ENCODE data around the gene DBP. TPM values are rescaled to one million over a fixed set of nuclear protein-coding genes. Genes with fewer than 3 reads are reported as not detected.

DBP gene
- total and polyA plus RNA-seq, 2 donors (not counting 1 experiment from before 2014, with no cell fraction given), result 4.8 to 23.6 TPM

- TF ChIP-seq EZH2 (IDR thresholded peaks at IDR 0.05; ENCODE audit: low read length, missing control alignments) (no peak), CTCF (conservative IDR thresholded peaks at IDR 0.05 in 1 of 2, IDR thresholded peaks at IDR 0.05 in 1 of 2; ENCODE audit: low read depth in 1 of 2, low read length in 2 of 2) (no peak)
- Histone ChIP-seq H4K20me1 (ENCODE audit: control insufficient read depth, extremely low read depth, insufficient read depth, low read length) (no peaks in the 10 kb centered on the region), H3K27ac (ENCODE audit: insufficient read depth, low read length) (no peak overlapping the region), H3K36me3 (ENCODE audit: control insufficient read depth, insufficient read depth, low read length) (peaks cover 2% of the 10 kb centered on the region), H3K9me3 (ENCODE audit: control insufficient read depth, insufficient read depth, low read depth, low read length) (no peaks in the 10 kb centered on the region), H3K4me3 (replicated peaks in 1 of 4; ENCODE audit: control extremely low read depth in 1 of 4, insufficient read depth in 1 of 4, low read depth in 3 of 4, low read length in 4 of 4) (peak overlapping the region in 1 of 4 experiments; percentile 12), H3K9ac (ENCODE audit: insufficient read depth, low read length) (no peak overlapping the region), H3K4me1 (ENCODE audit: control insufficient read depth, extremely low read depth, insufficient read depth, low read length) (peaks cover 34% of the 10 kb centered on the region), H3K27me3 (ENCODE audit: control insufficient read depth, insufficient read depth, low read length) (no peaks in the 10 kb centered on the region), H3K79me2 (ENCODE audit: control insufficient read depth, insufficient read depth, low read length) (no peaks in the 10 kb centered on the region), H3K4me2 (ENCODE audit: extremely low read depth, insufficient read depth, low read length) (no peak overlapping the region), H2AFZ (ENCODE audit: low read length) (no peak overlapping the region)
- DNase-seq (ENCODE audit: low read depth in 2 of 2), result no peak
Measured at GRCh38 chr19:48631225-48631624, 6.0 kb downstream of the DBP start.

DNA sequence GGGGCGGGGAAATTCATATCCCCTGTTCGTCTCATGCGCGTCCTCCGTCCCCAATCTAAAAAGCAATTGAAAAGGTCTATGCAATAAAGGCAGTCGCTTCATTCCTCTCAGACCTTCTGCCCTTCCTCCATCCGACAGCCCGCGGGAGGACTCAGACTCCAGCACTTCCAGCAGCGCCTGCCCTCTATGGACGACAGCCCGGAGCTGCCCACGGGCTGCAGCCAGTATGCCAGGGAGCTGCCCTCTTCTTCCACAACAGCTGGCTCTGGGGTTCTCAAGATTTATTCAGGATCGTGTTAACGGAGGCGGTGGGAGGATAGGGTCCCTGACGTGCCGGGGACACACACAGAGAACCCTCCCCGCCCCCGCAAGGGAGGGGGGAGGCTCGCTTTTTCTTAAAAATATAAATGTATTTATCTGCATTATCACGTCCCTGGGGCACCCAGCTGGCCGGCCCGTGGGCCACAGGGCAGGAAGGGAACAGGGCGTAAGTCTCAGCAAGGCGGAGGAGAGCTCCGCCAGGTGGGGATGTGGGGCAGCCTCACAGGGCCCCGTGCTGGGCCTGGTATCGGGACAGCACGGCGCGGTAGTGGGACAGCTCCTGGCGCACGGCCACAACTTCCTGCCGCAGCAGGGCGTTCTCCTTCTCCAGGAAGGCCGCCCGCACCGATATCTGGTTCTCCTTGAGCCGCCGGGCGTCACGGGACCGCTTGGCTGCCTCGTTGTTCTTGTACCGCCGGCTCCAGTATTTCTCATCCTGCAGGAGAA lies 6.7 kb downstream of the DBP start:
- Histone ChIP-seq H3K27ac (ENCODE audit: insufficient read depth, low read length) (no peak overlapping the region), H3K4me1 (ENCODE audit: control insufficient read depth, extremely low read depth, insufficient read depth, low read length) (peaks cover 34% of the 10 kb centered on the region), H3K27me3 (ENCODE audit: control insufficient read depth, insufficient read depth, low read length) (no peaks in the 10 kb centered on the region), H3K79me2 (ENCODE audit: control insufficient read depth, insufficient read depth, low read length) (no peaks in the 10 kb centered on the region), H2AFZ (ENCODE audit: low read length) (no peak overlapping the region), H3K9me3 (ENCODE audit: control insufficient read depth, insufficient read depth, low read depth, low read length) (no peaks in the 10 kb centered on the region), H3K36me3 (ENCODE audit: control insufficient read depth, insufficient read depth, low read length) (peaks cover 4% of the 10 kb centered on the region), H3K9ac (ENCODE audit: insufficient read depth, low read length) (no peak overlapping the region), H3K4me3 (replicated peaks in 1 of 4; ENCODE audit: control extremely low read depth in 1 of 4, insufficient read depth in 1 of 4, low read depth in 3 of 4, low read length in 4 of 4) (peak overlapping the region in 1 of 4 experiments; percentile 12), H4K20me1 (ENCODE audit: control insufficient read depth, extremely low read depth, insufficient read depth, low read length) (no peaks in the 10 kb centered on the region), H3K4me2 (ENCODE audit: extremely low read depth, insufficient read depth, low read length) (no peak overlapping the region)
- peak; percentile 58 to 68 for DNase-seq (ENCODE audit: low read depth in 2 of 2)
- TF ChIP-seq EZH2 (IDR thresholded peaks at IDR 0.05; ENCODE audit: low read length, missing control alignments) (no peak), CTCF (conservative IDR thresholded peaks at IDR 0.05 in 1 of 2, IDR thresholded peaks at IDR 0.05 in 1 of 2; ENCODE audit: low read depth in 1 of 2, low read length in 2 of 2) (peak; percentile 4 to 36)

DNA sequence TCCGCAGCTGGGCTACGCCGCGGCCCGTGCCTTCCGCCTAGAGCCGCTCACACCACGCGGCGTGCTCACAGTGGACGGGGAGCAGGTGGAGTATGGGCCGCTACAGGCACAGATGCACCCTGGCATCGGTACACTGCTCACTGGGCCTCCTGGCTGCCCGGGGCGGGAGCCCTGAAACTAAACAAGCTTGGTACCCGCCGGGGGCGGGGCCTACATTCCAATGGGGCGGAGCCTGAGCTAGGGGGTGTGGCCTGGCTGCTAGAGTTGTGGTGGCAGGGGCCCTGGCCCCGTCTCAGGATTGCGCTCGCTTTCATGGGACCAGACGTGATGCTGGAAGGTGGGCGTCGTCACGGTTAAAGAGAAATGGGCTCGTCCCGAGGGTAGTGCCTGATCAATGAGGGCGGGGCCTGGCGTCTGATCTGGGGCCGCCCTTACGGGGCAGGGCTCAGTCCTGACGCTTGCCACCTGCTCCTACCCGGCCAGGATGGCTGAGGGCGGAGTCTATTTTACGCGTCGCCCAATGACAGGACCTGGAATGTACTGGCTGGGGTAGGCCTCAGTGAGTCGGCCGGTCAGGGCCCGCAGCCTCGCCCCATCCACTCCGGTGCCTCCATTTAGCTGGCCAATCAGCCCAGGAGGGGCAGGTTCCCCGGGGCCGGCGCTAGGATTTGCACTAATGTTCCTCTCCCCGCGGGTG lies 7.4 kb downstream of the DBP start:
- no peak overlapping the region for H3K4me2 ChIP-seq (ENCODE audit: extremely low read depth, insufficient read depth, low read length)
- H3K9ac ChIP-seq (ENCODE audit: insufficient read depth, low read length), result no peak overlapping the region
- H3K27me3 ChIP-seq (ENCODE audit: control insufficient read depth, insufficient read depth, low read length), result no peaks in the 10 kb centered on the region
- no peak overlapping the region for H3K4me3 ChIP-seq (replicated peaks in 1 of 4; ENCODE audit: control extremely low read depth in 1 of 4, insufficient read depth in 1 of 4, low read depth in 3 of 4, low read length in 4 of 4)
- no peak for TF ChIP-seq EZH2 (IDR thresholded peaks at IDR 0.05; ENCODE audit: low read length, missing control alignments)
- TF ChIP-seq CTCF (conservative IDR thresholded peaks at IDR 0.05 in 1 of 2, IDR thresholded peaks at IDR 0.05 in 1 of 2; ENCODE audit: low read depth in 1 of 2, low read length in 2 of 2), result no peak
- no peaks in the 10 kb centered on the region for H4K20me1 ChIP-seq (ENCODE audit: control insufficient read depth, extremely low read depth, insufficient read depth, low read length)
- H3K9me3 ChIP-seq (ENCODE audit: control insufficient read depth, insufficient read depth, low read depth, low read length), result no peaks in the 10 kb centered on the region
- H3K79me2 ChIP-seq (ENCODE audit: control insufficient read depth, insufficient read depth, low read length), result no peaks in the 10 kb centered on the region
- DNase-seq (ENCODE audit: low read depth in 2 of 2), result peak; percentile 73 to 83
- no peak overlapping the region for H2AFZ ChIP-seq (ENCODE audit: low read length)
- H3K27ac ChIP-seq (ENCODE audit: insufficient read depth, low read length), result no peak overlapping the region
- peaks cover 28% of the 10 kb centered on the region for H3K4me1 ChIP-seq (ENCODE audit: control insufficient read depth, extremely low read depth, insufficient read depth, low read length)
- peaks cover 4% of the 10 kb centered on the region for H3K36me3 ChIP-seq (ENCODE audit: control insufficient read depth, insufficient read depth, low read length)
